H54 (cell line): Measurements from ENCODE around the gene ASAP3.
"Not testable (repeated sequence)": the region's sequence is repeated elsewhere in the genome, so short reads cannot be mapped to it uniquely, and the experiment has no call there.

Experiments
- DNase-seq: peaks from one replicate; pipeline ENCODE4 v3.0.0; 2011; ENCODE audit warnings: low spot score, mixed read lengths; ENCODE audit not compliant: insufficient read length
- FAIRE-seq: peaks from 3 replicates; lab custom pipeline; 2011; peaks lifted over from hg19 to GRCh38; lab: Jason Lieb, UNC
- POLR2A ChIP-seq: IDR thresholded peaks from 2 replicates; pipeline ENCODE4 v1.6.1; 2011; ENCODE audit warnings: low read depth, mild to moderate bottlenecking, low read length

ASAP3 gene

GRCh38 chr1:23525558-23526250 is 41.7 kb upstream of the ASAP3 start:
- TF ChIP-seq POLR2A: no peak
- DNase-seq (no peak), FAIRE-seq (no peak)

- TF ChIP-seq POLR2A: no peak
- DNase-seq (no peak), FAIRE-seq (no peak)
Measured at GRCh38 chr1:23524716-23525401, 40.9 kb upstream of the ASAP3 start.

- no peak for DNase-seq
- no peak for FAIRE-seq
- TF ChIP-seq POLR2A: no peak
Measured at GRCh38 chr1:23524163-23524562, 40.2 kb upstream of the ASAP3 start.

- FAIRE-seq: no peak
- TF ChIP-seq POLR2A: no peak
- no peak for DNase-seq
Measured at GRCh38 chr1:23522244-23522982, 38.4 kb upstream of the ASAP3 start.

GRCh38 chr1:23521588-23521987 is 37.6 kb upstream of the ASAP3 start:
- no peak for TF ChIP-seq POLR2A
- FAIRE-seq (no peak), DNase-seq (no peak)

- FAIRE-seq (no peak), DNase-seq (no peak)
- no peak for TF ChIP-seq POLR2A
Measured at GRCh38 chr1:23517581-23517980, 33.6 kb upstream of the ASAP3 start.

GRCh38 chr1:23515905-23516304 is 31.9 kb upstream of the ASAP3 start:
- TF ChIP-seq POLR2A: no peak
- no peak for FAIRE-seq
- no peak for DNase-seq

- no peak for FAIRE-seq
- TF ChIP-seq POLR2A: no peak
- DNase-seq: no peak
Measured at GRCh38 chr1:23514111-23514679, 30.2 kb upstream of the ASAP3 start.

- no peak for TF ChIP-seq POLR2A
- FAIRE-seq (no peak), DNase-seq (no peak)
Measured at GRCh38 chr1:23509896-23510295, 25.9 kb upstream of the ASAP3 start.

- FAIRE-seq (no peak), DNase-seq (no peak)
- TF ChIP-seq POLR2A: no peak
Measured at GRCh38 chr1:23506376-23507107, 22.6 kb upstream of the ASAP3 start.

- DNase-seq (no peak), FAIRE-seq (no peak)
- no peak for TF ChIP-seq POLR2A
Measured at GRCh38 chr1:23505851-23506250, 21.9 kb upstream of the ASAP3 start.

- FAIRE-seq, DNase-seq: not testable (repeated sequence)
Measured at GRCh38 chr1:23504156-23504555, 20.2 kb upstream of the ASAP3 start.

- no peak for TF ChIP-seq POLR2A
- FAIRE-seq: no peak
- no peak for DNase-seq
Measured at GRCh38 chr1:23502951-23503350, 19.0 kb upstream of the ASAP3 start.

GRCh38 chr1:23500466-23500865 is 16.5 kb upstream of the ASAP3 start:
- TF ChIP-seq POLR2A: no peak
- DNase-seq (no peak), FAIRE-seq (no peak)
